Skeletal muscle cell (primary cell): ENCODE measurements around the gene XPO6.

Experiments used
- DNase-seq: peaks from one replicate; pipeline ENCODE4 v3.0.0-alpha.2; 2010; ENCODE audit warnings: low read depth
- H3K4me3 ChIP-seq: 2 replicates; pipeline ENCODE4 v1.5.1; 2011; ENCODE audit warnings: low read depth, mild to moderate bottlenecking, control low read depth, low read length, moderate library complexity

XPO6 gene

GRCh38 chr16:28100810-28101532 lies 110.8 kb downstream of the XPO6 start:
- no peak overlapping the region for H3K4me3 ChIP-seq
- DNase-seq, result no peak

GRCh38 chr16:28098959-28099945 lies 112.5 kb downstream of the XPO6 start:
- no peak overlapping the region for H3K4me3 ChIP-seq
- no peak for DNase-seq

DNA sequence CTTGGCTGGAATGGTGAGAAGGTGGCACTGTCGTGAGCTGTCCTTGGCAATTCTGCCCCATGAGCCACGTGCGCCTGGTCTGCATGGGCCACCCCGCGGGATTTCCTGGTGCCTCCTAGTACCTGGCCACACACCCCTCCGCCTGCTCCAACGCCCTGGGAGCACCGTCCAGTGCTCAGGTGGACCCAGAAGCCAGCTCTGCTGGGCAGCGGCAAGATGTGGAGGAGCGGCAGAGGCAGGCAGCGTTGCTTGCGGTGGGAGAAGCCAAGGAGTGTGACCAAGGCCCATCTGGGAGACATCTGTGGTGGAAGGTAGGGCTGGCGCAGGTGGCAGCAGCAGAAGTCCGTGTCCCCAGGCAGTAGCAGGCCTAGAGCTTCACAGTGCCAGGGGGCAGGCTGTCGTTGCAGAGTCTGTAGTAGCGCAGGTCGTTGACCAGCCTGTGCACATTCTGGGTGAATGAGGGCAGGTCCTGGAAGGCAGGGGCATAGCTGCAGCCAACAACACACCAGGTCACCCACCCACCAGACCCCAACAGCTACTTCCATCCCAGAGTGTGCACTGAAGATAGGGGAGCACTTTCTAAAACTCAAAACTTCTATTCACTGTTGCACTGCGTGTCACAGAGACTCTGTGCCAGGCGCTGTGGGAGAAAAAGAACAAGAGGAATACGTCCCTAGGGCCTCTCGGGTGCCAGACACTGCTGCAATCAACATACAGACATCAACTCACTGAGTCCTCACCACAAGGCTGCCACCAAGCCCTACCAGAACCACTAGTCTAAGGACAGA lies 113.4 kb downstream of the XPO6 start:
- no peak for DNase-seq

DNA sequence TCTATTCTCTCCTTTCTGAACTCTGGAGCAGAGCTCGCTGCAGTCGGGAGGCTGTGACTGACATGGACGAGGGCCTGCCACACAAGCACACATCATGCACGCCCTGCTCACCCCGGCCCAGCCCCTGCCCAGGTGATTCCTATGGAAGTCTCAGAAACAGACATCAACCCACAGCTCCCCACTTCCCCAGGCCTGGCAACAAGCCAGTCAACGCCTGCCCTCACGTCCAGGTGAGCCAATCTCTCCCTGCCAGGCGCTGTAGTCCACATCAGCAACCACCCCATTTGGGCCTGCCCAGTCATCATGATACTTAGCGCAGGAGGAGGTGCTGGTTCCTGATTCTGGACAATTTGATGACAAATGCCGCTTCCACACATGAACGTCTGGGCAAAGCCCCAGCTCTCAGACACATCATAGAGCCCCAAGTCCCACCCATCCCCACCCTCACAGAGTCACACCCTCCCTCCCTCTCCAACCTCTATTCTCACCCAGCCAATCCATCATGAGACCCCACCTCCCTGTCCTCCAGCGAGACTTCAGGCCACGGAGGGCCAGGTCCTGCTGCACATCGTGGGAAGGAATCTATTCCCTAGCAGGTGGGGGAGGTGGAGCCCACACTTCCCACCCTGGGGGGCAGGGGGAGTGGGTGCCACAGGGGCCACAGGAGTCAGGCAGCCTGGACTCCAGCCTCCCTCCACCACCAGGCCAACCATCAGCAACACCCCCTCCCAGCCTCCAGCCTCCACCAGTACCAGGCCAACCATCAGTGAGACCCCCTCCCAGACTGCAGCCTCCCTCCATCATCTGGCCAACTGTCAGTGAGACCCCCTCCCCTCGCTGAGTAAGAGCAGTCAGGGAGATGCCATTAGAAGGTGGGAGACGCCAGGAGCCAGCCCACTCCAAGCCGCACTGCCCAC lies 114.5 kb downstream of the XPO6 start:
- no peak overlapping the region for H3K4me3 ChIP-seq
- DNase-seq, result no peak

More for the DNA sequence above, 113.4 kb downstream of the XPO6 start:
- no peak overlapping the region for H3K4me3 ChIP-seq

DNA sequence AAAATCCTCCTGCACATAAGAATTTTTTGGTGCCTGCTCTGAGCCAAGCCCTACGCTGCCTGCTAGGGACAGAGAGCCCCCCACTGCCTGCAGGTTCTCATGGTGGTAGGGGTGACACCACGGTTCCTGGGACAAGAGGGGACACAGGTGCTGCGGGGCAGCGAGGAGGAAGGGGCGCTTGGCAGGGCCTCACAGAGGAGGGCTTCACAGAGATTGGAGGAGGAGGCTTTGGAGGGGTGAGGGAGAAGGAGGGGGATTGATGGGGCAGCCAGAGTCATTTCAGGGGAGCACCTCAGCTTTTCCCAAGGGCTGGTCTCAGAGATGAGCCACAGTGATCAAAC lies 118.4 kb downstream of the XPO6 start:
- DNase-seq, result no peak
- H3K4me3 ChIP-seq, result no peak overlapping the region

DNA sequence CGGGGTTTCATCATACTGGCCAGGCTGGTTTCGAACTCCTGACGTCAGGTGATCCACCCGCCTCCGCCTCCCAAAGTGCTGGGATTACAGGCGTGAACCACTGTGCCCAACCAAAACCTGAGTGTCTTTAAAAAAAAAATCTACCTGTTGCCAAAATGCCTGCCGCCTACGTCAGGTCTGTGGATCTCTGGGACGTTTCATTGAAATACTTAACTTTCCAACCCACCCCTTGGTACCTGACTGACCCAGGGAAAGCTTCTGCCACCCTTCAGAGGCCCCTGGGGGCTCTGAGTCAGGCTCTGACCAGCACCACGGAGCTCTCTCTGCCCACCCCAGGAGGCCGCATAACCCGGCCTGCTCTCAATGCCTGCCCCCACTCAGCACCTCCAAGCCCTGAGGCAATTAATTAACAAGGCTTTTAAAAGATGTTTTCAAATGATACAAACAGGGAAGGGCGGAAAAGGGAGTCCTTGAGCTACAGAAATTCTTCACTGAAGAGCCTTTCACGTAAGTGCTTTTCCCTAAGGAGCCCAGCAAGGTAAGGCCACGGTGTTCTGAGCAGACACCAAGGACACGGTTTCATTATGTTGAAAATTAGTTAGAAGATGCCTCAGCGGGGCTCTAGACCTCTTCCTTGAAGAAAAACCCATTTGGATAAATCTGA lies 118.9 kb downstream of the XPO6 start:
- no peak for DNase-seq
- H3K4me3 ChIP-seq, result no peak overlapping the region

DNA sequence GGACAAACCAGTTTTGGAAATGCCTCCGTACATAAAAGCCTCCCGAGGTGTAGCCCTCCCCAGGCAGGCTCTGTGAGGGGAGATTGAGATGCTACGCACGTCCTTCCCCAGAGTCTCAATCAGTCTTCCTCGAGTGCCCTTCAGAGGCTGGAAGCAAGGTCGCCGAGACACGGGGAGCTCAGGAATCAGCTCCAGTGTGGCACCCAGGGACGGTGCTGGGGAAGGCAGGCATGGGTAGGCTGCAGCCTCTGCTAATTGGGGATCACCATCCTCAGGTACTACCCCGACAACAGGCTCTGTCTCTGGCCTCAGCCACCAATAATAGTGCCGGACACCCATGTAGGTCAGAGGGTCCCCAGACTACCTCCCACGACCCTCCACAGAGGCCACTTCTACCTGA lies 120.1 kb downstream of the XPO6 start:
- no peak overlapping the region for H3K4me3 ChIP-seq
- no peak for DNase-seq

- H3K4me3 ChIP-seq, result no peak overlapping the region
- peak; percentile 4 for DNase-seq
Measured at GRCh38 chr16:28090646-28091377, 121.0 kb downstream of the XPO6 start.

GRCh38 chr16:28089992-28090365 lies 121.8 kb downstream of the XPO6 start:
- no peak for DNase-seq
- no peak overlapping the region for H3K4me3 ChIP-seq

- H3K4me3 ChIP-seq, result no peak overlapping the region
- DNase-seq, result no peak
Measured at GRCh38 chr16:28089205-28089991, 122.4 kb downstream of the XPO6 start.

GRCh38 chr16:28087675-28088300 lies 124.0 kb downstream of the XPO6 start:
- no peak overlapping the region for H3K4me3 ChIP-seq
- DNase-seq, result no peak

DNA sequence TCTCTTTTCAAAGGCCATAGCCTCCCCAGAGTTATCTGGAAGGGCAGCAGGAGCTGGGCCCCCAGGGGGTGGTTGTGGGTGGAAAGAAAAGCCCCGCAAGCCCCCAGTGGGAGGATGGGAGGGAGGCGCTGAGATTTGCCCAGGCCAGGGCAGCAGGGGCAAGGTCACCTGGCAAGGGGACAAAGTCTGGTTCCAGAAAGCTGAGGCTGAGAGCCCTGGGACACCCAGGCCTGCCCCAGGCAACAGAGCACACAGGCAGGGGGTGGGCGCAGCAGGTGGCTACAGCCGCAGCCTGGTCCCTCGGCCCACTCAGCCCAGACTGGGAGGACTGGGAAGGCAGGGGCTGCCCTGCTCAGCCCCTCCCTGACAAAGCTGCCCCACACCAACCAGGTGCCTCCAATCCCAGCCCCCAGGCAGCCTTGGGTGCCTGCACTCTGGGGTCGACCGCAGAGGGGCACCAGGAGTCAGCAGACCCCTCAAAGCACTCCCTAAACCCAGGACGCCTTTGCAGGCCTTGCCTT lies 124.6 kb downstream of the XPO6 start:
- DNase-seq, result no peak
- no peak overlapping the region for H3K4me3 ChIP-seq

DNA sequence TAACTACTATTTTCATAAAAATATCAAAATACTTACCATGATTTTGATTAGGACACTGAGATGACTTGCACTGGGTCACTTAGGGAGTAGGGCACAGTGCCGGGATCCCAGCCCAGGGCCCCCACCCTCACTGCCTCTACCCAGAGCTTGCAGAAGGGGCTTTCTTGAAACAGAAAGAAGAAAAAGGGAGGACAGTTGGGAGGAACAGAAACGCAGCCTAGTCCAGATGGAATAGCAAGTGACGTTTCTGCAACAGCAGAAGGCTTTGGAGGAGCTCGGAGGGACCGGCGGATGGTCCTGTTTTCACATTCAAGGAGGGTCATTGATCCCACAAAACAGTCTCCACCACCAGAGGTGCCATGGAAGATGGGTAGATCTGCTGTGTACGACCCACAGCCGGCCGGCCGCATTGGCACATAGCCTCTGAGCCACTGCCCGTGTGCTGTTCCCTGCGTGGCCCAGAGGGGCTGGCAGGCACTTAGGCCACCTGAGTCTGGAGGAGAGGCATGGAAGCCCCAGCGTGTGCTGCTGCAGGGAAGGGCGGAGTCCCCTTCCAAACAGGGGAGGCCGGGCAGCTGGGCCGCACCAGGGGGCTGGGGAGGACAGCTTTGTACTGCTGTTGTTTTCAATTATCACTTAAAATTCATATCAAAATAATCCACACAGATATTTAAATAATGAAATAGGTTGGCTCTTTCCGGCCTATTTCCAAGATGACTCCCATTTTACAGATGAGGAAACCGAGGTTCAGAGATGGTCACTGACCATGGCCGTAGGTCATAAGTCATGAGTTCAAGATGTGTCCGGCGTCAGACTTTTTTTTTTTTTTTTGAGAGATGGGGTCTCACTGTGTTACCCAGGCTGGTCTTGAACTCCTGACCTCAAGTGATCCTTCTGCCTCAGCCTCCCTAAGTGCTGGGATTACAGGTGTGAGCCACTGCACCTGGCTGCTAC lies 125.3 kb downstream of the XPO6 start:
- H3K4me3 ChIP-seq, result no peak overlapping the region
- DNase-seq, result no peak

- DNase-seq, result no peak
- H3K4me3 ChIP-seq, result no peak overlapping the region
Measured at GRCh38 chr16:28085389-28086171, 126.2 kb downstream of the XPO6 start.

DNA sequence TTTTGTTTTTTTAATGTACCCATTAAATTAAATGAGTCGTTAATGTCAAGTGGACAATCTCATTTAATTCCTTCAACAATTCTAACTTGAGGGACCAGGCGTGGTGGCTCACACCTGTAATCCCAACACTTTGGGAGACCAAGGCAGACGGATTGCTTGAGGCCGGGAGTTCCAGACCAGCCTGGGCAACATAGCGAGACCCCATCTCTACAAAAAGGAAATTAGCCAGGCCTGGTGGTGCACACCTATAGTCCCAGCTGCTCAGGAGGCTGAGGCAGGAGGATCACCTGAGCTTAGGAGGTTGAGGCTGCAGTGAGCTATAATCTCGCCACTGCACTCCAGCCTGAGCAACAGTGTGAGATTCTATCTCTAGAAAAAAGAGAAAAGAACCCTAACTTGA lies 127.6 kb downstream of the XPO6 start:
- no peak overlapping the region for H3K4me3 ChIP-seq
- no peak for DNase-seq
